Measurements from ENCODE around the gene MAP3K5.

GRCh38 chr6:136656121-136656520 is 136.2 kb downstream of the MAP3K5 start:
- TF ChIP-seq EP300 (IDR thresholded peaks at IDR 0.05) (no peak), POLR2A (IDR thresholded peaks at IDR 0.05) (no peak)
- TF ChIP-seq, protein P1, sequence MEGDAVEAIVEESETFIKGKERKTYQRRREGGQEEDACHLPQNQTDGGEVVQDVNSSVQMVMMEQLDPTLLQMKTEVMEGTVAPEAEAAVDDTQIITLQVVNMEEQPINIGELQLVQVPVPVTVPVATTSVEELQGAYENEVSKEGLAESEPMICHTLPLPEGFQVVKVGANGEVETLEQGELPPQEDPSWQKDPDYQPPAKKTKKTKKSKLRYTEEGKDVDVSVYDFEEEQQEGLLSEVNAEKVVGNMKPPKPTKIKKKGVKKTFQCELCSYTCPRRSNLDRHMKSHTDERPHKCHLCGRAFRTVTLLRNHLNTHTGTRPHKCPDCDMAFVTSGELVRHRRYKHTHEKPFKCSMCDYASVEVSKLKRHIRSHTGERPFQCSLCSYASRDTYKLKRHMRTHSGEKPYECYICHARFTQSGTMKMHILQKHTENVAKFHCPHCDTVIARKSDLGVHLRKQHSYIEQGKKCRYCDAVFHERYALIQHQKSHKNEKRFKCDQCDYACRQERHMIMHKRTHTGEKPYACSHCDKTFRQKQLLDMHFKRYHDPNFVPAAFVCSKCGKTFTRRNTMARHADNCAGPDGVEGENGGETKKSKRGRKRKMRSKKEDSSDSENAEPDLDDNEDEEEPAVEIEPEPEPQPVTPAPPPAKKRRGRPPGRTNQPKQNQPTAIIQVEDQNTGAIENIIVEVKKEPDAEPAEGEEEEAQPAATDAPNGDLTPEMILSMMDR (IDR thresholded peaks at IDR 0.05), result no peak
